ENCODE results near the gene CPNE6.

DNA sequence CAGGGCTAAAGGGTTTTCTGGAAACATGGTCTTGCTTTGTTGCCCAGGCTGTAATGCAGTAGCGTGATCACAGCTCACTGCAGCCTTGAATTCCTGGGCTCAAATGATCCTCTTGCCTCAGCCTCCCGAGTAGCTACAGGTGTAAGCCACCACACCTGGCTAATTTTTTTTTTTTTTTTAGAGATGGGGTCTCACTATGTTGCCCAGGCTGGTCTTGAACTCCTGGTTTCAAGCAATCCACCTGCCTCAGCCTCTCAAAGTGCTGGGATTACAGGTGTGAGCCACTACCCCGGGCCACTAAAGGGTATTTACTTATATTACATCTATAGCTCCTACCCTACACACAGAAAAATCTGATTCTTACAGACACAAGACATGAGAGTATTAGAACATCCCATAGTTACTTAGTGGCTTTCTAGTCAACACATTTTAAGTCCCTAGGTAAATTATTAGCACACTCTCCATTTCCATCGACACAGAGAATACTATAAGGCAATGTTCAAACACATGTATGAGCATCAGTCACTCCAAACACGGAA, 37.0 kb downstream of the CPNE6 start:
- no peak for TF ChIP-seq POLR2AphosphoS5 (IDR thresholded peaks at IDR 0.05)
- TF ChIP-seq, protein P1, sequence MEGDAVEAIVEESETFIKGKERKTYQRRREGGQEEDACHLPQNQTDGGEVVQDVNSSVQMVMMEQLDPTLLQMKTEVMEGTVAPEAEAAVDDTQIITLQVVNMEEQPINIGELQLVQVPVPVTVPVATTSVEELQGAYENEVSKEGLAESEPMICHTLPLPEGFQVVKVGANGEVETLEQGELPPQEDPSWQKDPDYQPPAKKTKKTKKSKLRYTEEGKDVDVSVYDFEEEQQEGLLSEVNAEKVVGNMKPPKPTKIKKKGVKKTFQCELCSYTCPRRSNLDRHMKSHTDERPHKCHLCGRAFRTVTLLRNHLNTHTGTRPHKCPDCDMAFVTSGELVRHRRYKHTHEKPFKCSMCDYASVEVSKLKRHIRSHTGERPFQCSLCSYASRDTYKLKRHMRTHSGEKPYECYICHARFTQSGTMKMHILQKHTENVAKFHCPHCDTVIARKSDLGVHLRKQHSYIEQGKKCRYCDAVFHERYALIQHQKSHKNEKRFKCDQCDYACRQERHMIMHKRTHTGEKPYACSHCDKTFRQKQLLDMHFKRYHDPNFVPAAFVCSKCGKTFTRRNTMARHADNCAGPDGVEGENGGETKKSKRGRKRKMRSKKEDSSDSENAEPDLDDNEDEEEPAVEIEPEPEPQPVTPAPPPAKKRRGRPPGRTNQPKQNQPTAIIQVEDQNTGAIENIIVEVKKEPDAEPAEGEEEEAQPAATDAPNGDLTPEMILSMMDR (IDR thresholded peaks at IDR 0.05): no peak
- no peak for TF ChIP-seq POLR2A (IDR thresholded peaks at IDR 0.05)
